Measurements from ENCODE around the gene MRPL12. TPM values are rescaled to one million over a fixed set of nuclear protein-coding genes. Genes with fewer than 3 reads are reported as not detected.
A peak's percentile ranks its signal among the peaks of the same experiment; 100 is the strongest.

MRPL12 gene
- total RNA-seq, 1 donor from 2014 or later = 35.0 TPM

DNA sequence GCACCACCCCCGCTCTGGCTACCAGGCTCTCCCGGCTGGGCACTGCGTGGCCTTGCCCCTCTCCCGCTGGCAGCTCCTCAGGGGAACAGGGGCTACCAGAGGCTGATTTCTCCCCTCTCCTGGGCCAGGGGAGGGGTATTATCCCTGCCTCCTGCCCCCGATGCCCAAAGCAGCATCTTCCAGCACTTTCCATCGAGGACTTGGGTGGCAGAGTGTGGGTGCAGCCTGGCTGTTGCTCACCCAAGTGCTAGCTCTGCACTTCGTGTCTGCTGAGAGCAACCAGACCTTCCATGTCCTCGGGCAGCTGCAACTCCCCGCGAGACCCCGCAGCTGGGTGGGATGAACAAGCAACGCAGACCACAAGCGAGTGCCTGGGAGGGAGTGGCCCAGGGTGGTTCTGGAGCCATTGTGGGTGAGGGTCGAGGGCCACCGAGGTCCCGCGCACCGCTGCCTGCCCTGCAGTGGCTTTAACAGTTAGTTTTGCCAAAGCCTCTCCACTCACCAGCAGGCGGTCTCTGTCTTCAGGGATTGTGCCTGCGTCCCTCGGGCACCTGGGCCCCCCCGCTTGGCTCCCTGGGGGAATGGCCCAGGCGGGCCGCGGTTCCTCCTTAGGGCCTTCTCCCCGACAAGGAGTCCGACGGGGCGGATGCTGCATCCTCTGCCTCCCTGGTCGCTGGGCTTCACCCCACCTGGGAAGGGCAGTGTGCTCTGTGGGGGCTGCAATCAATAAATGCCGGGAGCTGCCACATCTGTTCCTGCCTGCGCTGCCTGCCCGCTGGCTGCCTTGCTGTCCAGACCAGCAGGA is 17.3 kb downstream of the MRPL12 start:
- Histone ChIP-seq H3K9me3 (no peaks in the 10 kb centered on the region), H3K27me3 (ENCODE audit: low read depth) (no peaks in the 10 kb centered on the region), H3K36me3 (no peaks in the 10 kb centered on the region), H3K27ac (no peak overlapping the region), H3K4me3 (no peak overlapping the region), H3K4me1 (peaks cover 9% of the 10 kb centered on the region)
- intact Hi-C loops (cut with DNase I) = no loop called here
- ATAC-seq = no peak
- DNase-seq = peak; percentile 41
- TF ChIP-seq, protein P1, sequence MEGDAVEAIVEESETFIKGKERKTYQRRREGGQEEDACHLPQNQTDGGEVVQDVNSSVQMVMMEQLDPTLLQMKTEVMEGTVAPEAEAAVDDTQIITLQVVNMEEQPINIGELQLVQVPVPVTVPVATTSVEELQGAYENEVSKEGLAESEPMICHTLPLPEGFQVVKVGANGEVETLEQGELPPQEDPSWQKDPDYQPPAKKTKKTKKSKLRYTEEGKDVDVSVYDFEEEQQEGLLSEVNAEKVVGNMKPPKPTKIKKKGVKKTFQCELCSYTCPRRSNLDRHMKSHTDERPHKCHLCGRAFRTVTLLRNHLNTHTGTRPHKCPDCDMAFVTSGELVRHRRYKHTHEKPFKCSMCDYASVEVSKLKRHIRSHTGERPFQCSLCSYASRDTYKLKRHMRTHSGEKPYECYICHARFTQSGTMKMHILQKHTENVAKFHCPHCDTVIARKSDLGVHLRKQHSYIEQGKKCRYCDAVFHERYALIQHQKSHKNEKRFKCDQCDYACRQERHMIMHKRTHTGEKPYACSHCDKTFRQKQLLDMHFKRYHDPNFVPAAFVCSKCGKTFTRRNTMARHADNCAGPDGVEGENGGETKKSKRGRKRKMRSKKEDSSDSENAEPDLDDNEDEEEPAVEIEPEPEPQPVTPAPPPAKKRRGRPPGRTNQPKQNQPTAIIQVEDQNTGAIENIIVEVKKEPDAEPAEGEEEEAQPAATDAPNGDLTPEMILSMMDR (IDR thresholded peaks at IDR 0.05) = no peak

DNA sequence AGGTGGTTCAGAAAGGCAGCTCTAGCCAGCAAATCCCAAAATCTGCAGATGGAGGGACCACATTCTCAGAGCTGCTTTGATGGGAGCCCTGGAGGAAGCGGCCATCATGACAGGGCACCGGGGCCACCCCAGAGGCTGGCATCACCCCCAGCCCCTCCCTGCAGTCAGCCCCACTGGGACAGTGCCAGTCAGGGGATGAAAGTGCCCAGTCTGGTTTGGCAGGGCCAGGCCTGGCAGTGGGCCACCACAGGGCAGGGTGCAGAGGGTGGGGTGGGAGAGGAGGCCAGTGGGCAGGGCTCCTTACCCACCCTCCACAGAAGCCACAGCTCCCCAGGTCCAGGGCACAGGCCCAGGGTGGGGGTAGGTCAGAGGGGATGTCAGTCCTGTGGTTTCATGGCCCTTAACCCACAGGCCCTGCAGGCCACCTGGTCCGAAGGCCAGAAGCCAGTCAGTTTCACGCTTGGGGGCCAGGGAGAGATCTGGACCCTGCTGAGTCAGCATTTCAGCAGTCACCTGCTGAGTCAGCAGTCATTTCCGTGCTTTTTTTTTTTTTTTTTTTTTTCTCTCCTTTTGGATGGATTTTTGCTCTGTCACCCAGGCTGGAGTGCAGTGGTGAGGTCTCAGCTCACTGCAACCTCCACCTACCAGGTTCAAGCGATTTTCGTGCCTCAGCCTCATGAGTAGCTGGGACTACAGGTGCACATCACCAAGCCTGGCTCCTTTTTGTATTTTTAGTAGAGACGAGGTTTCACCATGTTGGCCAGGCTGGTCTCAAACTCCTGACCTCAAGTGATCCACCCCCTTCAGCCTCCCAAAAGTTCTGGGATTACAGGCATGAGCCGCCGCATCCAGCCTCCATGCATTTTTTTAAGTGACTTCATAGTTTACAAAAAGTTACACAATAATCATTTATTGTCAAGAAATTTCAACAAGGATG is 19.3 kb downstream of the MRPL12 start:
- peaks cover 3% of the 10 kb centered on the region for H3K27me3 ChIP-seq (ENCODE audit: low read depth)
- TF ChIP-seq, protein P1 (IDR thresholded peaks at IDR 0.05) = no peak
- intact Hi-C loops (cut with DNase I) = no loop called here
- peak overlapping the region; percentile 24 for H3K27ac ChIP-seq
- H3K4me1 ChIP-seq = peaks cover 9% of the 10 kb centered on the region
- no peaks in the 10 kb centered on the region for H3K9me3 ChIP-seq
- ATAC-seq (peak; percentile 94 to 95), DNase-seq (peak; percentile 83)
- H3K36me3 ChIP-seq = no peaks in the 10 kb centered on the region
- no peak overlapping the region for H3K4me3 ChIP-seq

DNA sequence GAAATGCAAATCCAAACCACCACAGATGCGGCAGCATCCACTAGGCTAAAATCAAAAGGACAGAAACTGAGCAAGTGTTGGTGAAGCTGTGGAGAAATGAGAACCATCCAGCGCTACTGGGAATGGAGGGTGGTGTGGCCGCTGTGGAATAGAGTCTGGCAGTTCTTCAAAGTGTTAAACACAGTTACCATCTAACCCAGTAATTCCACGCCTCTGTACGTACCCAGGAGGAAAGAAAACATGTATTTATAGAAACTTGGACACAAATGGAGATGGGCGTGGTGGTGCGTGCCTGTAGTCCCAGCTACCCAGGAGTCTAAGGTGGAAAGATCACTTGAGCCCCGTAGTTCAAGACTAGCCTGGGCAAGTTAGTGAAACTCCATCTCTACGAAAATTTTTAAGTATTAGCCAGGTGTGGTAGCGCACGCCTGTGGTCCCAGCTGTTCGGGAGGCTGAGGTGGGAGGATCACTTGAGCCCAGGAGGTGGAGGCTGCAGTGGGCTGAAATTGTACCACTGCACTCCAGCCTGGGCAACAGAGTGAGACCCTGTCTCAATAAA is 20.6 kb downstream of the MRPL12 start:
- Histone ChIP-seq H3K9me3 (no peaks in the 10 kb centered on the region), H3K4me3 (no peak overlapping the region), H3K27me3 (ENCODE audit: low read depth) (peaks cover 5% of the 10 kb centered on the region), H3K4me1 (peaks cover 9% of the 10 kb centered on the region), H3K36me3 (no peaks in the 10 kb centered on the region), H3K27ac (no peak overlapping the region)
- no peak for DNase-seq
- ATAC-seq = no peak
- intact Hi-C loops (cut with DNase I) = no loop called here
- TF ChIP-seq, protein P1 (IDR thresholded peaks at IDR 0.05) = no peak

DNA sequence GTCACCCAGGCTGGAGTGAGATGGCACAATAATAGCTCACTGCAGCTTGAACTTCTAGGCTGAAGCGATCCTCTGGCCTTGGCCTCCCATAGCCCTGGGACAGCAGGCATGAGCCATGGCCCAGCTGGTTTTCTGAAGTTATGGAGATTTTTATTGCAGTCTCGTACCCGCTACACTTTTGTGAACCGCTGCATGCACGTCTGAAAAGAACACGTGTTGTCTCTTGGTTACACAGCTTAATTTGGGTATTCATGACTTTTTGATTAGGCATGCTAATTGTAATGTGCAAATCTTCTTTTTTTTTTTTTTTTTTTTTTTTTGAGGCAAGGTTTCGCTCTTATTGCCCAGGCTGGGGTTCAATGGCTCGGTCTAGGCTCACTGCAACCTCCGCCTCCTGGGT is 22.3 kb downstream of the MRPL12 start:
- TF ChIP-seq, protein P1 (IDR thresholded peaks at IDR 0.05) = no peak
- Histone ChIP-seq H3K36me3 (no peaks in the 10 kb centered on the region), H3K4me1 (peaks cover 9% of the 10 kb centered on the region), H3K4me3 (no peak overlapping the region), H3K27me3 (ENCODE audit: low read depth) (peaks cover 15% of the 10 kb centered on the region), H3K27ac (no peak overlapping the region), H3K9me3 (no peaks in the 10 kb centered on the region)
- intact Hi-C loops (cut with DNase I) = no loop called here
- DNase-seq = no peak
- ATAC-seq = no peak

DNA sequence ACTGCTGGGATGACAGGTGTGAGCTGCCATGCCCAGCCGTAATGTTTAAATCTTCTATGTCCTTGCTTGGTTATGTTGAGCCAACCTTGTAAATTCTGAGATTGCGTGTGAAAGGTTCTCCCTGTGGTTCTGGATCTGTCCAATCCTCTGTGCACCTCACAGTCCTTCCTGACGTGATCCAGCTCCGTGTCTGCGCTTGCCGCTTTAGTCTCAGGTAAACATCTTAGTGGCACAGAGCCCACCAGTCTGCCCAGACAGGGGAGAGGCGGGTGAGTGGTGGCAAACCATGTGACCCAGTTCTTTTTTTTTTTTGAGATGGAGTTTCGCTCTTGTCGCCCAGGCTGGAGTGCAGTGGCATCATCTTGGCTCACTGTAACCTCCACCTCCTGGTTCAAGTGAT is 22.8 kb downstream of the MRPL12 start:
- TF ChIP-seq, protein P1 (IDR thresholded peaks at IDR 0.05) = no peak
- intact Hi-C loops (cut with DNase I) = no loop called here
- Histone ChIP-seq H3K27me3 (ENCODE audit: low read depth) (peaks cover 18% of the 10 kb centered on the region), H3K9me3 (no peaks in the 10 kb centered on the region), H3K4me1 (peaks cover 9% of the 10 kb centered on the region), H3K27ac (no peak overlapping the region), H3K4me3 (no peak overlapping the region), H3K36me3 (no peaks in the 10 kb centered on the region)
- ATAC-seq = peak; percentile 41 to 53
- DNase-seq = peak; percentile 65

Data from lower lobe of right lung (tissue), 2 donors.